Ectodermal cell (in vitro differentiated cells): Measurements from ENCODE around the gene TBC1D22A.

Source experiments
- H3K27ac ChIP-seq: 2 replicates; pipeline ENCODE4 v1.7.0; 2013; ENCODE audit warnings: mild to moderate bottlenecking, low read depth, low read length; ENCODE audit not compliant: insufficient read depth, poor library complexity, severe bottlenecking
- H3K27me3 ChIP-seq: 2 replicates; pipeline ENCODE4 v1.7.0; 2013; ENCODE audit warnings: mild to moderate bottlenecking, low read length; ENCODE audit not compliant: insufficient read depth, control insufficient read depth, poor library complexity, severe bottlenecking
- H3K36me3 ChIP-seq: one replicate; pipeline ENCODE4 v1.7.0; 2013; ENCODE audit warnings: low read length; ENCODE audit not compliant: control insufficient read depth, insufficient read depth
- H3K4me1 ChIP-seq: one replicate; pipeline ENCODE4 v1.7.0; 2013; ENCODE audit warnings: low read length; ENCODE audit not compliant: control insufficient read depth, insufficient read depth
- H3K4me3 ChIP-seq: 2 replicates; pipeline ENCODE4 v1.7.0; 2013; ENCODE audit warnings: low read depth, low read length, control low read depth; ENCODE audit not compliant: insufficient read depth
- H3K9me3 ChIP-seq: 2 replicates; pipeline ENCODE4 v1.7.0; 2013; ENCODE audit warnings: mild to moderate bottlenecking, low read length, moderate library complexity; ENCODE audit not compliant: control insufficient read depth
- WGBS, 2 experiments: methylation state at CpG; one replicate each; pipeline ENCODE4 v1.1.7; 2013; ENCODE audit warnings: missing lambda C conversion rate in 2 of 2; 5-methylcytosine and 5-hydroxymethylcytosine counted together

TBC1D22A gene

DNA sequence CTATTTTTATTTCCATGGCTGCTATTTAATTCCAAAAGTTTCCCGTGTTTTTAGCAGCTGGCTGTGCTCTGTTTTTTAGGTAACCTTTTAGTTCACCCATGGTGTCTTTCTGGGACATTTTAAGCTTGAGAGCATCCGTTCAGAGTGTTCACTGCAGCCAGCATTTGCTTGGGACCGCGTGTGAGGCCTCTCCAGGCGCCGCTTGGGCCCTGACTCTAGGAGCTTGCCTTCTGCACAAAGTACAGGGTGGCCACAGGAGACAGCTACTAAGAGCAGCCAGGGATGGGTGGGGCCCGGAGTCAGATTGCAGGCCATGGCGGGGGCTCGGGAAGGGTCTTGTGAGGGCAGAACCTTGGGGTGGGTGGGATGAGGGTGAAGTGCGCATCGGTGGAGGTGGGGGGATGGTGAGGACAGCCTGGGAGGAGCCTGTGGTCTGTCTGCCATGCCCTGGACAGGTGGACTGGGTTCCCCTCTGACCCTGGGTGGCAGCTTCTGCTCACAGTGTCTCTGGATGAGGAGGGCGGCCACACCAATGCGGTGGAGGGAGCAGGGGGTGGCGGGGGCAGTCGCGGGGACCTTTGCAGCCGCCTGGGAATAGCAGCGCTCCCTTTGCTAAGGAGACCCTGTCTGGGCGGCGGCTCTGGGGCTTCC is 288.1 kb downstream of the TBC1D22A start:
- no peak overlapping the region for H3K4me3 ChIP-seq
- no peak overlapping the region for H3K27ac ChIP-seq
- H3K27me3 ChIP-seq, result no peaks in the 10 kb centered on the region
- H3K9me3 ChIP-seq, result no peaks in the 10 kb centered on the region
- WGBS, 2 experiments, result 89 to 90% methylated on average over 20 of the region's 20 CpGs
- H3K4me1 ChIP-seq, result peaks cover 21% of the 10 kb centered on the region
- no peaks in the 10 kb centered on the region for H3K36me3 ChIP-seq

DNA sequence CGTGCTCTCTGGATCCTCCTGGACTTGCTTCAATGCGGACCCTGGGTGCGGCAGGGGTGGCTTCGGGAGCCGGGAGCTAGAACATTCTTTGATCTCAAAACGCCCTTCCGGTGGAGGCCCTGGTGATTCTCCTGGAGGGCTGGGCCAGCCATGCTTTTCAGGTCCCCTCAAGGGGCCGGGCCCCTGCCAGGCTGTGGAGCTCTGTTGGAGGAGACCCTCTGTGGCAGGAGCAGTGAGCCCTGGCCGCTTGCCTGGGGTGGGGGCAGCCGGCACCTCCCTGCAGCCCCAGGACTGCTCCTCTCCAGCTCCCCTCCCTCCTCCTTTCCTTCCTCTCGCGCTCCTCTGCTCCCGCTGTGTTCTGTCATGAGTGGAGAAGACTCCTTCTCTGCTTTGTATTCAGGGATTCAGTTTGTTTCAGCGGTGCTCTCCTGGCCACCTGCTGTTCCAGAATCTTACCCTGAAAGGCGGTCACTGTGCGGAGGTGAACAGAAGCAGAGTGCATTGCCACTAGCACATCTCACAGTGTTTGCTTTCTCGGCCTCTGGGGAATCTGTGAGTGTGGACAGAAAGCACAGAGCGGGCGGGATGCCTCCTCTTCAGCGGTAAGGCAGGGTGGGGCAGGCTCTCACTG is 289.1 kb downstream of the TBC1D22A start:
- Histone ChIP-seq H3K36me3 (no peaks in the 10 kb centered on the region), H3K4me3 (no peak overlapping the region), H3K27ac (peak overlapping the region; percentile 16), H3K9me3 (no peaks in the 10 kb centered on the region), H3K27me3 (no peaks in the 10 kb centered on the region), H3K4me1 (peaks cover 25% of the 10 kb centered on the region)
- 67 to 69% methylated on average over 20 of the region's 20 CpGs for WGBS, 2 experiments

DNA sequence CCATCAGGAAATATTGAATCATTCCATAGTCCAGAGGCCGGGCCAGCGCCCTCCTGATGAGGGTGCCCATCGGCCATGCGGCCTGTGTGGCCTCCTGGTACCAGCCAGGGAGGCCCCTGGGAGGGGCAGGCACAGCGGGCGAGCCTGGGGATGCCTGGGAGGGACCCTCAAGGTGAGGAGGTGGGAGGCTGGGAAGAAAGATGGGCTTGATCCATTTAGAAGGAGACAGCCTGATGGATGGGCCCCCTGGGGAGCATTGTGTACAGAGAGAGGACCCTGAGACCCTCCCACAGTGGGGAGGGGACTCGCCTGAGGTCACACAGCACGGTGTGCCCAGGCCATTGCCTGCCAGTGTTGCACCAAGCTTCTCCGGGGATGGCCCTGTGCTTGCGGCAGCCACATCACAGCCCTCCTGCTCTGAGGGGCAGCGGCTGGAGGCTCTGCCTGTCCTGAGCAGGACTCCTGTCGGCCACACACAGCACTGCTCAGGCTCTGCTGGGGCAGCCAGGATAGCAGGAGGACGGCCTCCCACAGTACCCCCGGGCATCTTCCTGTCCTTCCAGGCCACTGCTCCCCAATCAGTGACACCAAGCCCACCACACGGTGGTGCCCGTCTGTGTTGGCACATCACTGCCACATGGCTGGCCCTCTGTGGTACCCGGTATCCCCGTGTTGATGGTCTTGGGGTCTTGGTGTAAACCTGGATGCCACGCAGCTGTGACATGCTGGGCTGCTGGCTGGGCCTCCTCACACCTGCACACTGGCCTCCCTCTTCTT is 290.0 kb downstream of the TBC1D22A start:
- H3K9me3 ChIP-seq, result no peaks in the 10 kb centered on the region
- H3K4me1 ChIP-seq, result peaks cover 25% of the 10 kb centered on the region
- no peak overlapping the region for H3K27ac ChIP-seq
- H3K36me3 ChIP-seq, result no peaks in the 10 kb centered on the region
- no peaks in the 10 kb centered on the region for H3K27me3 ChIP-seq
- H3K4me3 ChIP-seq, result no peak overlapping the region
- 86 to 88% methylated on average over 19 of the region's 19 CpGs for WGBS, 2 experiments

DNA sequence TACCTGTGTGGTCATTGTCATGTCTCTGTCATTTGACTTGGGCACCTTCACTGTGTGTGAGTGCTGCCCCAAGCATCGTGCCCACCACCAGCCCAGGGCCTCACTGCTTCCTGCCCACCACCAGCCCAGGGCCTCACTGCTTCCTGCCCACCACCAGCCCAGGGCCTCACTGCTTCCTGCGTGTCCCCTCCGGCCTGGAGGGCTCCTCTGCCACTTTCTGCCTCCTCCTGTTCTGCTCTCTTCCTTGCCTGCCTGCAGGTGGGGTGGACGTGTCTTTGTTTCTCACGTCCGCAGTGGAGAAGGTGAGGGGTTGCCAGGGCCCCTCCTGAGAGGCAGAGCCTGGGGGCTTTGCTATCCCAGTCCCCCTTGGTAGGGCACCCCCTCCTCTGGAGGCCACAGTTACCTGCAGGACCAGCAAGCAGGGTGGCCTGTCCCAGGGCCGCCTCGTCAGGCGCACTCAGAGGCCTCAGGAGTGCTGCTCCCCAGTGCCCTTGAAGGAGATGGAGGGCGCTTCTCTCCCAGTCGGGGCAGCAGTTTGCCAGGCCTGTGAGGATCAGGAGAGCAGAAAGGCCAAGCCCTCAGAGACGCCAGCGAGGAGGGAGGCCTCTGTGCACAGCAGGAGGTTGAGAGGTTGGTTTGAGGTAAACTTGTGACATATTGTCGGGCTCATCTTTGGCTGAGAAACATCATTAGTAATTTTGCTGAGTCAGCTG is 290.7 kb downstream of the TBC1D22A start:
- H3K27me3 ChIP-seq, result no peaks in the 10 kb centered on the region
- 88 to 90% methylated on average over 14 of the region's 14 CpGs for WGBS, 2 experiments
- H3K27ac ChIP-seq, result no peak overlapping the region
- no peak overlapping the region for H3K4me3 ChIP-seq
- H3K9me3 ChIP-seq, result no peaks in the 10 kb centered on the region
- H3K4me1 ChIP-seq, result peaks cover 25% of the 10 kb centered on the region
- H3K36me3 ChIP-seq, result no peaks in the 10 kb centered on the region

DNA sequence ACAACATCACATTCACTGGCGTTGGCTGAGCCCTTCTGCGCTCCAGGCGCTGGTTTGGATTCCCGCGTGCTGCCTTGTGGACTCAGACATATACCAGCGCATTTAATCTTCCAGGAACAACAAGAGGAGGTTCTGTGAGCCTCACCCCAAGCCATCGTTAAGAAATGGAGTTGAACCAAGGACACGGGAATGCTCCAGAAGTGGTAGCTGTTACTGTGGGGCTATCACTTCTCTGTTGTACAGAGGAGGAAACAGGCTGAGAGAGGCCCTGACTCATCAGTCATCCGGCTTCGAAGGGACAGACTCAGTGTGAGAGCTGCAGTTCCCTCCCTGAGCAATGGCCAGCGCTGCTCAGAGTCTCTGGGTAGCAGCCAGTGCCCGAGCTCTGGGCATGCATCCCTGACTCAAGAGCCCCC is 291.3 kb downstream of the TBC1D22A start:
- no peak overlapping the region for H3K4me3 ChIP-seq

DNA sequence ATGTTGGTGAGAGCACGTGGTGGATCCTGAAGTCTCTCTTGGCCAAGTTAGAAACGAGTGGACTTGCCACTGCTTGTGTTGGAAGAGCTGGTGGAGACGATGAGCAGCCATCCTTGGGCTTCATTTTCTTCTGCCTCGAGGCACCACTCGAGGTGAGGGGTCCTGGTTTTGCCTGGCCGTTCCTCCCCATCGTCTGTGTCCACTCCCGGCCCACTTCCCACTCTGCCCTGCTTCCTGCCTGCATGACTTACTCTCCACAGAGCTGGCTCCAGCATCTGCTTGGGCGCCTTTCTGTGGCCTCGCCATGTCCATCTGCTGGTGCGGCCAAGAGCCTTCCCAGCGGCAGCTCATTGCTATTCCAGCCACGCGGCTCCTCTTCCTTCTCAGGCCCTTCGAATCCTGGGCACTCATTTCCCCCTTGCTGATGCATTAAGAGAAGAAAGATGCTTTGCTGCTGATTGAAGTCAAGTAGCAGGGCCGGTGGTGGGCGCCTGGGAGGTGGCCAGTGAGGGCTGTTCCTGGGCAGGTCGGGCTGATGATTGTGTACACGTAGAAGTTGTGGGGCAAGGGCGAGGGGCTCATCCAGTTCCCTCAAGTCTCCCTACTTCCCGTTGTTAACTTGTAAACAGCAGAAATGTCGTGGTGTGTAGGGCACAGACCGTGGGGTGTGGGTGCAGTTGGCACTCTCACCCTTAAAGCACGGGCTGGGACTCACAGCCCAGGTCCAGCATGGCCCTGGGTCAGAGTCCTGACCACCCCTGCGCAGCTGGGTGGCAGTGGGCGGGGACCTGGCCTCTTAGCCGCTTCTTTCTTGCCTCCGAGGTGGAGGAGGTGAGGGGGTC is 292.0 kb downstream of the TBC1D22A start:
- 94 to 96% methylated on average over 28 of the region's 28 CpGs for WGBS, 2 experiments
- no peaks in the 10 kb centered on the region for H3K36me3 ChIP-seq
- H3K4me1 ChIP-seq, result peaks cover 25% of the 10 kb centered on the region
- H3K4me3 ChIP-seq, result no peak overlapping the region
- no peaks in the 10 kb centered on the region for H3K9me3 ChIP-seq
- H3K27me3 ChIP-seq, result no peaks in the 10 kb centered on the region
- H3K27ac ChIP-seq, result no peak overlapping the region

More for the DNA sequence above, 291.3 kb downstream of the TBC1D22A start:
- Histone ChIP-seq H3K36me3 (no peaks in the 10 kb centered on the region), H3K4me1 (peaks cover 25% of the 10 kb centered on the region), H3K9me3 (no peaks in the 10 kb centered on the region), H3K27me3 (no peaks in the 10 kb centered on the region), H3K27ac (no peak overlapping the region)
- 94% methylated on average over 12 of the region's 12 CpGs for WGBS, 2 experiments

DNA sequence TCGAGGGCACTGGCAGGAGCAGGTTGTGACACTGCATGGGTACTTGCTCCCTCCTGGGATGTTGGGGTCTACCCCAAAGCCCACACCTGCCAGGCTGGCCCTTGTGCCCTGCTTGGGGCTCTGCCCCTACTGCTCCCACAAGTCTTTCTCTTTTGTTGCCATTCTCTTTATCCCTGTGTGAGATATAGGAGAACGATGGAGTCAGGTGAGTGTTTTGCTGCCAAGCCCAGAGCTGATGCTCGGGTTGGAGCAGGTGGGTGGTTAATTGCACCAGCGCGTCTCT is 292.6 kb downstream of the TBC1D22A start:
- Histone ChIP-seq H3K9me3 (no peaks in the 10 kb centered on the region), H3K4me1 (peaks cover 25% of the 10 kb centered on the region), H3K36me3 (no peaks in the 10 kb centered on the region), H3K27ac (no peak overlapping the region), H3K4me3 (no peak overlapping the region), H3K27me3 (no peaks in the 10 kb centered on the region)
- WGBS, 2 experiments, result 95 to 96% methylated on average over 5 of the region's 5 CpGs

DNA sequence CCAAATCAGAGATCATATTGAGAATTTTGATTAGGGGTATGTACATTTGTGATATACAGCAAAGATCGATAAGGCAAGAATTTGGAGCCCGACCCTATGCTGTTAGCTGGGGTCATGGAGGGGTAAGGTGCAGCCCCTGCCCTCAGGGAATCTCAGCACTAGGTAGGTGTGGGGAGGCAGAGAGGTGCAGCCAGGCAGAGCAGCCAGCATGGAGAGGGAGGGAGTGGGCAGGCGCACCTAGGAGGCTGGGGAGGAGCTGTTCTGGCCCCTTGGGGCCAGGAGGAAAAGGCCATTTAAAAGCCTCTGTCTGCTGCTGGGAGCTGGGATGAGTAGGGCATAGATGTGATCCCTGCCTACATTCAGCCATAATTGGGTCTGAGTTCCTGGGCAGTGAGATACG is 293.0 kb downstream of the TBC1D22A start:
- Histone ChIP-seq H3K4me1 (peaks cover 25% of the 10 kb centered on the region), H3K4me3 (no peak overlapping the region), H3K27ac (no peak overlapping the region), H3K9me3 (no peaks in the 10 kb centered on the region), H3K27me3 (no peaks in the 10 kb centered on the region), H3K36me3 (no peaks in the 10 kb centered on the region)
- WGBS, 2 experiments, result 94 to 97% methylated on average over 4 of the region's 4 CpGs

DNA sequence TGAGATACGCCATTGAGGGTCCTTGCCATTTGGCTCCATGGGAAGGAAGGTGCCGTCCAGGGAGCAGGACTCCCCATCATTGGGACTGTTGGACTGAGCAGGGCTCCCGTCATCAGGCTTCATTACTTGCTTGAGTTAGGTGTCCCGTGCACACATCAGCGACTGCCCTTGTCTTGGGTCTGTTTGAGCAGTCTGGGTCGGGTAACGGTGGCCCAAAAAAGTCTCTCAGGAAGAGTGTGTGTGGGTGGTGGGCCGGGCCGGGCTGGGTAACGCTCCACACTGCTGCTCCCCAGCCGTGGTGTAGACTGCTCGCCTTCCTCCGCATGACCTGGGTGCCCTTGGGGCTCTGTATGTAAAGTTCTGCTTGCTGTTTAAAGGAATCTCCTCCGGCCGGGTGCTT is 293.5 kb downstream of the TBC1D22A start:
- Histone ChIP-seq H3K9me3 (no peaks in the 10 kb centered on the region), H3K4me3 (no peak overlapping the region), H3K4me1 (peaks cover 25% of the 10 kb centered on the region), H3K27ac (no peak overlapping the region), H3K27me3 (no peaks in the 10 kb centered on the region), H3K36me3 (no peaks in the 10 kb centered on the region)
- 92% methylated on average over 15 of the region's 15 CpGs for WGBS, 2 experiments
